Suppressor macrophage treated with lipopolysaccharide for 1 hour (primary cell): Measurements from ENCODE around the gene POLR2I.
A peak's percentile ranks its signal among the peaks of the same experiment; 100 is the strongest.

Experiments used
- DNase-seq, 3 donors: peaks; one replicate each; pipeline ENCODE4 v3.0.0-alpha.2; 2020 to 2022

POLR2I gene

GRCh38 chr19:36131221-36131620 is 16.5 kb upstream of the POLR2I start:
- DNase-seq: peak; percentile 42 to 69 (median 57)

GRCh38 chr19:36128392-36128736 is 13.7 kb upstream of the POLR2I start:
- no peak for DNase-seq

GRCh38 chr19:36125557-36125956 is 10.9 kb upstream of the POLR2I start:
- DNase-seq: no peak

- no peak for DNase-seq
Measured at GRCh38 chr19:36121486-36122124, 6.9 kb upstream of the POLR2I start.

GRCh38 chr19:36120984-36121358 is 6.3 kb upstream of the POLR2I start:
- DNase-seq: no peak

GRCh38 chr19:36120092-36120983 is 5.7 kb upstream of the POLR2I start:
- DNase-seq: no peak

- no peak for DNase-seq
Measured at GRCh38 chr19:36116344-36116637, 1.6 kb upstream of the POLR2I start.

GRCh38 chr19:36115453-36116343 is 1.0 kb upstream of the POLR2I start, which contains the start of gene TBCB:
TBCB (plus strand) TSS chr19:36115468; CDS start chr19:36115561, 93 bp downstream.
- peak; percentile 73 to 94 (median 88) for DNase-seq

GRCh38 chr19:36113894-36114720 is 568 bp downstream of the POLR2I start:
- DNase-seq: peak in 2 of 3 donors; percentile 21 to 23

- no peak for DNase-seq
Measured at GRCh38 chr19:36113425-36113824, 1.2 kb downstream of the POLR2I start.

GRCh38 chr19:36112678-36113077 is 2.0 kb downstream of the POLR2I start:
- no peak for DNase-seq

- DNase-seq: no peak
Measured at GRCh38 chr19:36111200-36111539, 3.5 kb downstream of the POLR2I start.

GRCh38 chr19:36110487-36111199 is 4.0 kb downstream of the POLR2I start, which contains the start of gene OVOL3:
OVOL3 (plus strand) TSS chr19:36111143; CDS start chr19:36111203, 60 bp downstream.
- DNase-seq: no peak

- no peak for DNase-seq
Measured at GRCh38 chr19:36108684-36109083, 6.0 kb downstream of the POLR2I start.

GRCh38 chr19:36106991-36107390 is 7.7 kb downstream of the POLR2I start:
- no peak for DNase-seq

GRCh38 chr19:36106441-36106840 is 8.2 kb downstream of the POLR2I start:
- DNase-seq: no peak

- DNase-seq: no peak
Measured at GRCh38 chr19:36103842-36104552, 10.7 kb downstream of the POLR2I start.

GRCh38 chr19:36103040-36103626 is 11.5 kb downstream of the POLR2I start:
- no peak for DNase-seq

- no peak for DNase-seq
Measured at GRCh38 chr19:36101550-36102327, 12.9 kb downstream of the POLR2I start.

GRCh38 chr19:36100476-36100875 is 14.2 kb downstream of the POLR2I start:
- peak in 1 of 3 donors; percentile 31 for DNase-seq
